ENCODE results near the gene ZNF26.

ZNF26 gene

DNA sequence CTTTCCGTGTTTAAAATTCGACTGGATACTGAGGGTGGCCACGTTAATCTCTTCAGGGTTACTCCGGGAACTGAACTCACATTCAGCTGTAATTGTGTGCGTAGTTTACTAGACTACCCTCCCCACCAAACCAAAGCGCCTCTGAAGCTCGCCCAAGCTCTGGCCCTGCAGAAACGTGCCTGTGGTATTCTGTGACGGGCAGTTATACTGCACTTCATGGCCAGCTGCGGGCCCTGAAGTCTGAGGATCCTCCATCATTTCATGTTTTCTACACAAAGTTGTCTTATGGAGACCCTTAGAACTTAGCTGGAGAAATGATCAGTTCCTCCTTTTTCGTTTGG is 688 bp downstream of the ZNF26 start:
- peaks cover 25% of the 10 kb centered on the region for H3K4me1 ChIP-seq (ENCODE audit: insufficient read depth, low read length)
- H3K27me3 ChIP-seq (ENCODE audit: insufficient read depth, low read length, poor library complexity) = no peaks in the 10 kb centered on the region
- peaks cover 37% of the 10 kb centered on the region for H3K9me3 ChIP-seq (ENCODE audit: insufficient read depth, low read length, severe bottlenecking)
- H3K27ac ChIP-seq (ENCODE audit: low read length) = peak overlapping the region; percentile 85
- TF ChIP-seq EZH2 (IDR thresholded peaks at IDR 0.05; ENCODE audit: borderline replicate concordance, low read depth, low read length, severe bottlenecking) (no peak), CTCF (IDR thresholded peaks at IDR 0.05; ENCODE audit: borderline replicate concordance, extremely low read depth, low read length, poor library complexity, severe bottlenecking) (no peak)
- DNase-seq (no peak), ATAC-seq (ENCODE audit: insufficient read depth, low read depth) (no peak; the same call in 2 of the 3 replicates)
- H4K20me1 ChIP-seq (ENCODE audit: insufficient read depth, low read length) = no peaks in the 10 kb centered on the region
- peaks cover 54% of the 10 kb centered on the region for H3K36me3 ChIP-seq (ENCODE audit: insufficient read depth, low read length)
- H3K4me2 ChIP-seq (ENCODE audit: insufficient read depth, low read length) = peak overlapping the region; percentile 96
- peaks cover 57% of the 10 kb centered on the region for H3K79me2 ChIP-seq (ENCODE audit: insufficient read depth, low read length)
- peak overlapping the region; percentile 90 for H2AFZ ChIP-seq (ENCODE audit: low read depth, low read length)
- peak overlapping the region; percentile 82 for H3K9ac ChIP-seq (ENCODE audit: low read depth, low read length)
- peak overlapping the region; percentile 93 to 95 for H3K4me3 ChIP-seq (ENCODE audit: low read depth in 1 of 2, low read length in 2 of 2)

GRCh38 chr12:132998741-132999140 is 12.6 kb downstream of the ZNF26 start:
- Histone ChIP-seq H4K20me1 (ENCODE audit: insufficient read depth, low read length) (no peaks in the 10 kb centered on the region), H3K4me3 (ENCODE audit: low read depth in 1 of 2, low read length in 2 of 2) (no peak overlapping the region), H3K27me3 (ENCODE audit: insufficient read depth, low read length, poor library complexity) (no peaks in the 10 kb centered on the region), H3K9me3 (ENCODE audit: insufficient read depth, low read length, severe bottlenecking) (peaks cover 85% of the 10 kb centered on the region), H3K36me3 (ENCODE audit: insufficient read depth, low read length) (peaks cover 77% of the 10 kb centered on the region), H3K9ac (ENCODE audit: low read depth, low read length) (no peak overlapping the region), H2AFZ (ENCODE audit: low read depth, low read length) (no peak overlapping the region), H3K4me2 (ENCODE audit: insufficient read depth, low read length) (no peak overlapping the region), H3K4me1 (ENCODE audit: insufficient read depth, low read length) (no peaks in the 10 kb centered on the region), H3K27ac (ENCODE audit: low read length) (no peak overlapping the region), H3K79me2 (ENCODE audit: insufficient read depth, low read length) (peaks cover 94% of the 10 kb centered on the region)
- no peak for DNase-seq
- no peak for TF ChIP-seq EZH2 (IDR thresholded peaks at IDR 0.05; ENCODE audit: borderline replicate concordance, low read depth, low read length, severe bottlenecking)
- TF ChIP-seq CTCF (IDR thresholded peaks at IDR 0.05; ENCODE audit: borderline replicate concordance, extremely low read depth, low read length, poor library complexity, severe bottlenecking) = no peak
- no peak for ATAC-seq (ENCODE audit: insufficient read depth, low read depth)

DNA sequence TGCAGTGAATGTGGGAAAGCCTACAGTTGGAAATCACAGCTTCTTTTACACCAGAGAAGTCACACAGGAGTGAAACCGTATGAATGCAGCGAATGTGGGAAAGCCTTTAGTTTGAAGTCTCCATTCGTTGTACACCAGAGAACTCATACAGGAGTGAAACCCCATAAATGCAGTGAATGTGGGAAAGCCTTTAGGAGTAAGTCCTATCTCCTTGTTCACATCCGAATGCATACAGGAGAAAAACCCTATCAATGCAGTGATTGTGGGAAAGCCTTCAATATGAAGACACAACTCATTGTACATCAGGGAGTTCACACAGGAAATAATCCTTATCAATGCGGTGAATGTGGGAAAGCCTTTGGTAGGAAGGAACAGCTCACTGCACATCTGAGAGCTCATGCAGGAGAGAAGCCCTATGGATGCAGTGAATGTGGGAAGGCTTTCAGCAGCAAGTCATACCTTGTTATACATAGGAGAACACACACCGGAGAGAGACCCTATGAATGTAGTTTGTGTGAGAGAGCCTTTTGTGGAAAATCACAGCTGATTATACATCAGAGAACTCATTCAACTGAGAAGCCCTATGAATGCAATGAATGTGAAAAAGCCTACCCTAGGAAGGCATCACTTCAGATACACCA is 24.6 kb downstream of the ZNF26 start:
- Histone ChIP-seq H3K79me2 (ENCODE audit: insufficient read depth, low read length) (peaks cover 8% of the 10 kb centered on the region; the same call in 1 of the 2 replicates), H2AFZ (ENCODE audit: low read depth, low read length) (no peak overlapping the region), H3K4me2 (ENCODE audit: insufficient read depth, low read length) (no peak overlapping the region), H3K36me3 (ENCODE audit: insufficient read depth, low read length) (peaks cover 98% of the 10 kb centered on the region), H3K4me3 (ENCODE audit: low read depth in 1 of 2, low read length in 2 of 2) (peak overlapping the region in 1 of 2 experiments; percentile 10; a peak in 1 of 4 replicates), H3K27me3 (ENCODE audit: insufficient read depth, low read length, poor library complexity) (no peaks in the 10 kb centered on the region), H3K9ac (ENCODE audit: low read depth, low read length) (no peak overlapping the region), H3K9me3 (ENCODE audit: insufficient read depth, low read length, severe bottlenecking) (peaks cover 88% of the 10 kb centered on the region), H3K4me1 (ENCODE audit: insufficient read depth, low read length) (no peaks in the 10 kb centered on the region), H3K27ac (ENCODE audit: low read length) (no peak overlapping the region), H4K20me1 (ENCODE audit: insufficient read depth, low read length) (no peaks in the 10 kb centered on the region)
- DNase-seq (no peak), ATAC-seq (ENCODE audit: insufficient read depth, low read depth) (no peak)
- no peak for TF ChIP-seq EZH2 (IDR thresholded peaks at IDR 0.05; ENCODE audit: borderline replicate concordance, low read depth, low read length, severe bottlenecking)
- TF ChIP-seq CTCF (IDR thresholded peaks at IDR 0.05; ENCODE audit: borderline replicate concordance, extremely low read depth, low read length, poor library complexity, severe bottlenecking) = no peak
